IPS DF 4.7 (cell line): ENCODE measurements around the gene TEAD4.

Experiments
- DNase-seq: peaks from one replicate; pipeline ENCODE4 v3.0.0-alpha.2; 2013; ENCODE audit warnings: low spot score; ENCODE audit errors: extremely low read depth

Gene TEAD4

GRCh38 chr12:2960390-2960956, 1.3 kb downstream of the TEAD4 start:
- no peak for DNase-seq

GRCh38 chr12:2960996-2961616, 1.9 kb downstream of the TEAD4 start:
- DNase-seq: no peak

GRCh38 chr12:2961705-2962104, 2.5 kb downstream of the TEAD4 start:
- no peak for DNase-seq

- DNase-seq: no peak
These were observed 4.1 kb downstream of the TEAD4 start for GRCh38 chr12:2963154-2963759.

- no peak for DNase-seq
These were observed 4.6 kb downstream of the TEAD4 start for GRCh38 chr12:2963760-2964292.

- no peak for DNase-seq
These were observed 8.5 kb downstream of the TEAD4 start for GRCh38 chr12:2967651-2968050.

GRCh38 chr12:2970744-2971143, 11.5 kb downstream of the TEAD4 start:
- DNase-seq: no peak

- no peak for DNase-seq
These were observed 14.4 kb downstream of the TEAD4 start for GRCh38 chr12:2973566-2973965.

GRCh38 chr12:2974560-2974971, 15.4 kb downstream of the TEAD4 start:
- DNase-seq: no peak

GRCh38 chr12:2976581-2976996, 17.4 kb downstream of the TEAD4 start:
- no peak for DNase-seq

- no peak for DNase-seq
These were observed 18.6 kb downstream of the TEAD4 start for GRCh38 chr12:2977776-2978175.

- DNase-seq: no peak
These were observed 20.6 kb downstream of the TEAD4 start for GRCh38 chr12:2979806-2980205.

GRCh38 chr12:2980630-2981029, 21.4 kb downstream of the TEAD4 start:
- DNase-seq: no peak

GRCh38 chr12:2982361-2982760, 23.2 kb downstream of the TEAD4 start:
- no peak for DNase-seq

- no peak for DNase-seq
These were observed 25.1 kb downstream of the TEAD4 start for GRCh38 chr12:2984249-2984648.

GRCh38 chr12:2984698-2985097, 25.5 kb downstream of the TEAD4 start:
- DNase-seq: no peak

- no peak for DNase-seq
These were observed 27.7 kb downstream of the TEAD4 start for GRCh38 chr12:2986876-2987275.

- DNase-seq: no peak
These were observed 29.3 kb downstream of the TEAD4 start for GRCh38 chr12:2988494-2988893.

- no peak for DNase-seq
These were observed 33.5 kb downstream of the TEAD4 start for GRCh38 chr12:2992724-2993123.

GRCh38 chr12:2997989-2998670, 38.9 kb downstream of the TEAD4 start:
- DNase-seq: no peak

- DNase-seq: no peak
These were observed 39.6 kb downstream of the TEAD4 start for GRCh38 chr12:2998789-2999264.

- no peak for DNase-seq
These were observed 40.2 kb downstream of the TEAD4 start for GRCh38 chr12:2999265-2999841.
